Ovary (tissue), 9 donors: ENCODE data around the gene GSG1L. TPM values are rescaled to one million over a fixed set of nuclear protein-coding genes. Genes with fewer than 3 reads are reported as not detected.
A peak's percentile ranks its signal among the peaks of the same experiment; 100 is the strongest.

Experiments used
- DNase-seq, 5 donors: peaks; one replicate each; pipeline ENCODE4 v3.0.0-alpha.2; 2019 to 2020
- H3K27ac ChIP-seq, 2 donors: fragments of 200-600 bp; one replicate each; pipeline versions ENCODE4 v1.5.1 to v1.8.0; 2019 to 2022
- H3K27me3 ChIP-seq: fragments of 200-600 bp; one replicate; pipeline ENCODE4 v1.8.0; 2022
- H3K36me3 ChIP-seq: fragments of 200-600 bp; sonication (generic); one replicate; pipeline ENCODE4 v1.5.1; 2019
- H3K4me1 ChIP-seq: one replicate; pipeline ENCODE4 v1.8.1; 2013; ENCODE audit warnings: mild to moderate bottlenecking, moderate library complexity; ENCODE audit not compliant: insufficient read depth
- H3K4me3 ChIP-seq: fragments of 200-600 bp; sonication (generic); one replicate; pipeline ENCODE4 v1.5.1; 2017
- H3K9me3 ChIP-seq, 2 donors: fragments of 200-600 bp in 1 of 2; sonication (generic) in 1 of 2; one replicate each; pipeline versions ENCODE4 v1.5.1 to v1.8.1; 2013 to 2019; ENCODE audit warnings: mild to moderate bottlenecking in 1 of 2, moderate library complexity in 1 of 2
- CTCF ChIP-seq, 3 donors: fragments of 450-650 bp in 2 of 3; fragments of 200-600 bp in 1 of 3; IDR thresholded peaks; one replicate each; pipeline versions ENCODE4 v1.5.1 to v1.8.0; 2016 to 2022; ENCODE audit warnings: antibody characterized with exemption in 3 of 3, mild to moderate bottlenecking in 1 of 3
- EP300 ChIP-seq: sonication (generic); formaldehyde crosslinking; IDR thresholded peaks from one replicate; pipeline ENCODE4 v1.6.1; 2017; ENCODE audit warnings: antibody characterized with exemption
- POLR2A ChIP-seq: fragments of 450-650 bp; IDR thresholded peaks from one replicate; pipeline ENCODE4 v1.6.1; 2017; ENCODE audit warnings: antibody characterized with exemption, mild to moderate bottlenecking, moderate library complexity
- WGBS, 3 donors: extraction: QIAGEN DNeasy Blood & Tissue Kit in 1 of 3; methylation state at CpG; one replicate each; pipeline versions ENCODE4 v1.1.5 to v1.1.7; 2013 to 2017; 5-methylcytosine and 5-hydroxymethylcytosine counted together
- intact Hi-C, 4 donors: fragments of 100-400 bp; cut with DNase I; formaldehyde crosslinking; loops; one replicate each; pipeline versions ENCODE4 v1.11.0 to v1.15.1; 2022 to 2023
- polyA plus RNA-seq, 2 donors: library from polyadenylated mRNA; stranded (reverse); fragments of 200-250 nt in 1 of 2; fragments of 350-450 nt in 1 of 2; fragmentation: Illumina TruSeq in 1 of 2; extraction: RNeasy Lipid Tissue Mini Kit (QIAGEN cat#74804) in 1 of 2; gene quantifications; one replicate each; pipeline ENCODE4 v1.2.3, GENCODE V29; 2013 to 2014
- total RNA-seq, 7 donors: library from RNA; depleted of rRNA in 2 of 7; stranded (reverse); fragments of >200 nt in 2 of 7; fragmentation: NEBNext Ultra II Directional in 3 of 7; extraction: Animal tissue kit (Norgen Biotek cat#: 25700) in 3 of 7; gene quantifications; one replicate each; pipeline versions ENCODE4 v1.1.0 to v1.2.4, GENCODE V29; 2016 to 2023
- donor health status: DM: no; HTN: no; CAD: no; lungs with moderate emphysema.
- donor health status: DM: no; HTN: no; CAD: no.
- donor health status: Bipolar disorder and iron deficiency.
- donor health status: DM: yes; HTN: yes; CAD: no.
- donor health status: DM: no; HTN: no; CAD: no.
- donor health status: DM: yes; HTN: yes; CAD: no.

Gene GSG1L
- total and polyA plus RNA-seq, 9 donors = 0.30 to 1.1 (median 0.46) TPM; not detected in 4

GRCh38 chr16:28013392-28013791, 50.1 kb downstream of the GSG1L start:
- DNase-seq = no peak
- Histone ChIP-seq H3K4me3 (no peak overlapping the region), H3K27me3 (no peaks in the 10 kb centered on the region), H3K4me1 (peaks cover 2% of the 10 kb centered on the region), H3K36me3 (no peaks in the 10 kb centered on the region), H3K27ac (no peak overlapping the region), H3K9me3 (no peaks in the 10 kb centered on the region)
- 76 to 93% (median 90%) methylated on average over 6 of the region's 6 CpGs for WGBS, 3 donors
- TF ChIP-seq EP300 = no peak
- no peak for TF ChIP-seq CTCF (IDR thresholded peaks at IDR 0.05)
- TF ChIP-seq POLR2A = no peak
- intact Hi-C loops = no loop called here

DNA sequence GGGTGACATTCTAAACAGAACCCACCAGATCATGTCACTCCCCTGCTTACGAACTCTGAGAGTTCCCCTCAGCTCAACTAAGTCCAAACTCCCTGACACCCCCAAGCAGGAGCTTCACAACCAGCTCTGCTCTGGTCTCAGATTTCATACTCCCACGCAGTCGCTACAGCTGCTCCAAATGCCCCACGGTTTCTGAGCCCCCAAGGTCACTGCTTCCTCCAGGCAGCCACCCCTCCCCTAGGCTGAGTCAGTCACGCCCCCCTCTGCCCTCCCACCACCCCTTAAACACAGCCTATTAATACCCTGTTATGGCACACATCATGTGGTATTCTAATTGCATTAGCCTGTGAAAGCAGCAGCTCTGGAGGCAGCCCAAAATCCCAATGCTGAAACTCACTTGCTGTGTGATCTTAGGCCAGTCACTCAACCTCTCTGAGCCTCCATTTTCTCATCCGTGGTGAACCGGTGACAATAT, 51.5 kb downstream of the GSG1L start:
- intact Hi-C loops = loop anchor here in 1 of 4 donors (2.0 kb wide), 1 partner anchor 49 kb away; no protein-coding TSS in a partner anchor
- Histone ChIP-seq H3K4me1 (peaks cover 2% of the 10 kb centered on the region), H3K9me3 (no peaks in the 10 kb centered on the region), H3K36me3 (no peaks in the 10 kb centered on the region), H3K27me3 (no peaks in the 10 kb centered on the region), H3K27ac (no peak overlapping the region), H3K4me3 (no peak overlapping the region)
- no peak for TF ChIP-seq EP300
- TF ChIP-seq POLR2A = no peak
- TF ChIP-seq CTCF (IDR thresholded peaks at IDR 0.05) = no peak
- peak in 1 of 5 donors; percentile 24 for DNase-seq
- 7 to 22% (median 11%) methylated on average over 7 of the region's 7 CpGs for WGBS, 3 donors

DNA sequence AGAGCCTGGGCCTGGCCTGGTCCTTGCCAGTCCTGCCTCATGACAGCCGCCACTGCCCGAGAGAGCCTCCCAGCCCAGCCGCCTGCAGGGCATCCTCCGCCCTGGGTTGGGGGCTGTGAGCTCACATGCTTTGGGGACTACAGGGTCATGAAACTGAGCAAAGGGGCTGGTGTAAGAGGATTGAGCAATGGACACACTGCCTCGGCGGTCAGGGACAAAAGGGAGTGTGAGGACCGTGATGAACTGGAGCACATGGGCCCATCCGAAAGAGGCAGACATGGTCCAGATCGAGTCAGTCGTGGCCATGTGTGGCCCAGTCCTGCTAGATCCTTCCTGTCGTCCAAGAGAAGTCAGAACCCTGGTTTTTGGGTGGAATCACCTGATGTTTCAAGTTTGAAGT, 52.3 kb downstream of the GSG1L start:
- 85 to 90% (median 88%) methylated on average over 11 of the region's 11 CpGs for WGBS, 3 donors
- intact Hi-C loops = loop anchor here in 1 of 4 donors (2.0 kb wide), 1 partner anchor 48 kb away; no protein-coding TSS in a partner anchor

DNA sequence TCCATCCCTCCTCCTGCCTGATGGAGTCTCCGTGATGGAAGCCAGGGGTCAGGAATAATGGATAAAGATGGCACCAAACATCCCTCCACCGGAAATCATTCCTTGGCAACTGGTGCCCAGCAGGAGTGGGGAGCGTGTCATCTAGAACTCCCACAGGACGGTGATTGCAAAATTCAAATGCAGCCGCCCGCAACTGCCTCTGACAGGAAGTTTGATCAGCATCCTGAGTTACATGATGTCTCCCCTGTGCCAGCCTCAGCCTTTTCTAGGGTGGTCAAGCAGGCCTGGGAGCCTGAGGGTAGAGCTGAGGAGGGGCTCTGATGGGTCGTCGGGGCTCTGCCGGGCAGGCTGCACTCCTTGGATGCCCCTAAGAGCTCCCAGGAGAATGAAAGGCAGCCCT, 52.8 kb downstream of the GSG1L start:
- Histone ChIP-seq H3K4me1 (peaks cover 2% of the 10 kb centered on the region), H3K27ac (no peak overlapping the region), H3K4me3 (no peak overlapping the region), H3K9me3 (no peaks in the 10 kb centered on the region), H3K36me3 (no peaks in the 10 kb centered on the region), H3K27me3 (no peaks in the 10 kb centered on the region)
- no peak for DNase-seq
- WGBS, 3 donors = 62 to 71% (median 70%) methylated on average over 9 of the region's 9 CpGs
- no peak for TF ChIP-seq POLR2A
- no peak for TF ChIP-seq CTCF (IDR thresholded peaks at IDR 0.05)
- TF ChIP-seq EP300 = no peak
- intact Hi-C loops = loop anchor here in 1 of 4 donors (2.0 kb wide), 1 partner anchor 48 kb away; no protein-coding TSS in a partner anchor

More for the DNA sequence above, 52.3 kb downstream of the GSG1L start:
- Histone ChIP-seq H3K27ac (no peak overlapping the region), H3K4me3 (no peak overlapping the region), H3K9me3 (no peaks in the 10 kb centered on the region), H3K4me1 (peaks cover 2% of the 10 kb centered on the region), H3K36me3 (no peaks in the 10 kb centered on the region), H3K27me3 (no peaks in the 10 kb centered on the region)
- TF ChIP-seq POLR2A (no peak), EP300 (no peak), CTCF (IDR thresholded peaks at IDR 0.05) (no peak)
- DNase-seq = no peak
